GM21825 (cell line): ENCODE data around the gene ELN.
"Not testable (repeated sequence)": the region's sequence is repeated elsewhere in the genome, so short reads cannot be mapped to it uniquely, and the experiment has no call there.

ENCODE experiments used
- ATAC-seq: cut with Tn5 transposase; IDR thresholded peaks from one replicate; pipeline ENCODE4 v1.9.1; 2021; ENCODE audit warnings: mild to moderate bottlenecking, moderate library complexity; ENCODE audit not compliant: unreplicated experiment

ELN gene

GRCh38 chr7:74027683-74028320, at the start of gene ELN:
TSS of gene ELN (plus strand) at chr7:74028173. CDS start at chr7:74028188, 15 bp downstream.
- no peak for ATAC-seq

DNA sequence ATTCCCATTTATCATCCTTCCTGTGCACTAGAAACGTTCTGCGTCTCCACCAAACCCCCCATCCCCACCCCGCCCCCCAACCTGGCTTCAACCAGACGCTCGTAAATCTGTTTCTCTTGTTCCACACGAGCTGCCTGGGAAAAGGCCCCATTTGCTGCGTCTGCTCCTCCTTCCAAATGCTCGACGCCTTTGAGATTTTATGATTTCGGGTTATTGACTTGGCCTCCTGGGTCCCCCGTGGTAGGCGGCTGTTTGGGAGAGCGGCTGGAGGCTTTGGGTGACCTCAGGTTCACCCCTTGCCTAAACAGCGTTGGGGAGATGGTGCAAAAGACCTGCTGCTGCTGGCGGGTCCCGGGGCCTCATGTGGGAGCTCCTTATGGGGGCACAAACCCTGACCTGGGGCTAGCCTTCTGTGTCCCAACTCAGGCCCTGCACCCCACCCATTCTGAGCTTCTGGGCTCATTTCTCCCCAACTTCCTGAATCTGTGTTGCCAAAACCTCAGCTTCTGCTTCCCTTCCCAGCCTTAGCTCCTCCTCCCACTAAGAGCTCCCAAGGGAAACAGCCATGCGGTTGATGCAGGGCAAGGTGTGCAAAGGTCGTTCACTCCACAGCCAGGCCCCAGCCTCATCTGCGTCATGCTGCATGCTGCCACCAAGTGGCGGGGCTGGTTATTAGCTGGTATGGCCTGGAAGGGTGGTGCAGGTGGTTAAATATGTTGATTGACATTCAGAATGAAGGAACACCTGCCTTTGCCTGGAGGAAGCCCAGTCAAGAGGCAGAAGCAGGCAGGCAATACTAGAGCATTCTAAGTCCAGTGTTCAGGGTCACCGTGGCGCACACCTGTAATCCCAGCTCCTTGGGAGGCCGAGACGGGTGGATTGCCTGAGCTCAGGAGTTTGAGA, 49.1 kb upstream of the ELN start:
- ATAC-seq: no peak

GRCh38 chr7:73979656-73980055, 48.3 kb upstream of the ELN start:
- ATAC-seq: not testable (repeated sequence)

- no peak for ATAC-seq
Measured at GRCh38 chr7:73980206-73980605, 47.8 kb upstream of the ELN start.

DNA sequence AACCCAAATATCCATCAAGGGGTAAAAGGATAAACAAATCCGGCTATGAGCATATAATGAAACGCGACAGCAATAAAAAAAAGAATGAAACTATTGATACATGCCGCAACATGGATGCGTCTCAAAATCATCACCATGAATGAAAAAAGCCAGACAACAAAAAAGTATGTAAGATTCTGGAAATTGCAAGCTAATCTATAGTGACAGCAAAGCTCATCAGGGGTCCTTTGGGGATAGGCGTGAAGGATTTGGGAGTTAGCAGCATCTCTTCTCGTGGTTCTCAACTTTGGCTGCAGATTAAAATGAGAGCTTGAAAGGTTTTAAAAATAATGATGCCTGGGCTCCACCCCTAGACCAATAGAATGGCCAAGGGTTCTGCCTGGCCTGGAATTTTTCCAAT, 46.0 kb upstream of the ELN start:
- ATAC-seq: no peak

- no peak for ATAC-seq
Measured at GRCh38 chr7:73983437-73984164, 44.4 kb upstream of the ELN start.

- ATAC-seq: no peak
Measured at GRCh38 chr7:73984481-73985205, 43.3 kb upstream of the ELN start.

- ATAC-seq: no peak
Measured at GRCh38 chr7:73985737-73986141, 42.2 kb upstream of the ELN start.

- ATAC-seq: no peak
Measured at GRCh38 chr7:73986158-73986631, 41.8 kb upstream of the ELN start.

- ATAC-seq: no peak
Measured at GRCh38 chr7:73987298-73987697, 40.7 kb upstream of the ELN start.

GRCh38 chr7:73988197-73988596, 39.8 kb upstream of the ELN start:
- ATAC-seq: no peak

GRCh38 chr7:73991522-73992100, 36.4 kb upstream of the ELN start:
- no peak for ATAC-seq

DNA sequence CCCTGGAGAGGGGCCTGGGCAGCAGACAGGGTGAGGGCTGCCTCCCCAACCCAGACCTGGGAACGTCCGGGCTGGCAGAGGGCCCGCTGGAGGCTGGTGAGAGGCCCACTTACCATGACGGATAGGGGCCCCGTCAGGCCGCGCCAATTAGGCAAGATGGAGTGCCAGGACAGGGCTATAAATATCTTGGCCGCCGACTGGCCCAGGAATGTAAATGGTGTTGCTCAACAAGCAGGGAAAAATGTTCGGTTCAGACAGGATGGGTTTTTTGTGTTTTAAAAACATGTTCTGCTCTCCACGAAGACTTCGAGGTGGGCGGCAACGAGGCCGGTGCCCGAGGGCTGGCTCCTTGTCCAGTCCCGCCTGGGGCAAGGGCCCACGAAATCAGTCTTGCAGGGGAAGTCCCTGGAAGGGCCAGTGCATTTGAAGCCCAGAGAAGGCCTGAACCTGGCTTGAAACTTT, 35.8 kb upstream of the ELN start:
- no peak for ATAC-seq

DNA sequence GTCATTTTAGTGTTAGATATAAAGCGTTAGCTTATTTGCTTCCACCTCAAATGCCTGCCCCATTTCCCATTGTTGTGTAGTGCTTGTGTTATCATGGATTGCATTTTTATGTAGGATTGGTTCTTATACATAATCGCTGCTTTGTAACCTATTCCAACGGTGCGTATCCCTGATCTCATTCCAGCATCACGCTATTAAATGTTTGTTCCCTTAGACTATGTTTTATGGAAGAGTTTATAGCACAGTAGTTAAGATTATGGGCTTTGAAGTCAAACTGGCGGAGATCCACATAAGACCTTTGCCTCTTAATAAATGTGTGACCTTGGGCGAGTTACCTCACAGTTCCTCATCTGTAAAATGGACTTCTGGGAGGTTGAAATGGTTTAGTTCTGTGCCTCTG, 34.0 kb upstream of the ELN start:
- ATAC-seq: no peak

DNA sequence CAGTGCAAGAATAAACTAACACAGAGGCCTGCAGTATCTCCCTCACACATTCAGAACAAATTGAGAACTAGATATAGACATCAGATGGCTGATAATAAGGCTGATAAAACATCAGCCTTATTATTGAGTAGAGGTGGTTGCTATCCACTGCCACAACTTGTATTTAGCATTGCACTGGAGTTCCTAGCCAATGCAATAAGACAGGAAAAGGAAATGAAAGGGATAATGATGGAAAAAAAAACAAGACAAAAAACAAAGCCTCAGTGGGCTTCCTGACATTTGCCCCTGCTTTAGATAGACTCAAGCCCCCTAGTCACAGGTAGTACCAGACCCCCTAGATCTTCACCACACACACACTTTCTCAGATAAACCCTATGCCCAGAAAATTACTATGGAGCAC, 33.2 kb upstream of the ELN start:
- ATAC-seq: no peak

GRCh38 chr7:73995330-73995729, 32.6 kb upstream of the ELN start:
- no peak for ATAC-seq

DNA sequence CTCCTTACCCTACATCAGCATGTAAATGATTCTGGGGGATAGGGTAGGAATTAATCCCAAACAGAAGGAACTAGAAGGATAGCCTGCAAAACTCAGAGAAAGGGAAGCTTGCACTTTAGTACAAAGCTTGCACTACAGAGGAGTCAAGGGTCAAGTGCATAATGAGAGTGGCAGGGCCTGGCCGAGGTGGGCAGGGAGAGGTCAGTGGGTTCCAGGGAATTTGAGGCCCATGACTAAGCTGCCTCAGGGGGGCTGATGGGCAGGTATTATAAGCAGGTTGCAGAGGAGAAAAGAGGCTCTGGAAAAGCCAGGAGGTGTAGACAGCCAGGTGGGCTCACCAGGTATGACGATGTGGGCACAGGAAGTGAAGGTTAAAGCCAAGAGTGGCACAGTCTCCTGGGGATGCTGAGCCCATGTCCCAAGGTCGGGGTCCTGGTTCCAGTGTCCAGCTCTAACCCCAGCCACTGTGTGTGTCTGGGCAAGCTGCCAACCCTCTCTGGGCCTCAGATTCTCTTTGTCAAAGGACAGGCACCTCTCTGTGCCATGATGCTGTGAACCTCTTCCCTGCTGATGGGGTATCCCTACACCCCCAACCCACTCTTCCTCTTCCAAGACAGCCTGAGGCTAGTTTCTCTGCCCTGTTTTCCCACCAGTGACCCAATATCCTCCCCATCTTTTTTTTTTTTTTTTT, 32.0 kb upstream of the ELN start:
- no peak for ATAC-seq

DNA sequence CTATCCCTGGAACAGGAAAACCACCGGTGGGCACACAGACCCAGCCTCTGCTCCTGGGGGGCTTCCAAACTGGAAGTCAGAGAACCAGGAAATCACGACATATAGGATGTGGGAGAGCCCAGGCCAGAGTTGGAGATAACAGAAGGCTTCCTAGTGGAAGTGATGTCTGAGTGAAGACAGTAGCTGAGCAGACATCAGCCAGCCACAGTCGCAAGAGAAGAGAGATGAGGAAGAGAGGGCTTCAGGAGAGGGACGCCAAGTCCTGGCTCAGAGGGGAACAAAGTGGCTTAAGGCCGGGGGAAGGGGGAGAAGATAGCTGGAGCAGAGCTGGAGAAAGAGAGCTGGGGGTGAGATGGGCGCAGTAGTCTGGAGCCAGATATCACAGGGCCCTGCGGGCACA, 30.9 kb upstream of the ELN start:
- no peak for ATAC-seq

DNA sequence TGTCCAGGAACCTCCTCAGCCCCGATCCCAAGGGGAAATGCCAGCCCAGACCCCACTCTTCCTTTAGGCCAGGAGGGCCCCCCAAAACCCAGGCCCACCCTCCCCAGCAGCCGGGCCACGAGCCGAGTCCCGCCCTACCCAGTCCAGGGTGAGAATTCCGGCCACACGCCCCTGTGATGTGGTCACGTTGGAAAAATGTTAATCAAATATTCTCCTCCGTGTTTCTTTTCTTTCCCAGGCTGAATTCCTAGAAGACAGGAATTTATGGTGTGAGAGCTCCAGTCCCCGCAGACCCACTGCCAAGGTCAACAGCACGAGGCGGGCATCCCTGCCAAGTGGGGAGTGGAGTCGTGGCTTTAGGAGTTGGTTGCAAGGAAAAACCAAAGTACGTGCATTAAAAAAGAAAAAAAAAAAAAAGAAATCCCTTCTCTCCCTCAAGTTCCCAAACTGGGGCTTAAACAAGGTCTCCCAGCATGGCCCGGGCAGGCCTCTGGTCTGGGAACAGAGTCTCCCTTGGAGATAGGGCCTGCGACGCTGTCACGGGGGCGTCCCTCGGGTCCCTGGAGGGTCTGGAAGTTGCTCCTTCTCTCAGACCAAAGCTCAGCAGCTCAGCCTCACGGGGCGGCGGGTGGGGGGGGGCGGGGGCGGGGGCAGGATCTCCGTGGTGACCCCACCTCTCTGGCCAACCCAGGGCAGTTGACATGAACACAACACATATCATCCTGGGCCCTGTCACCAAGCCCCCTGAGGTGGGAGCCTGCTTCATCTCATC, 28.1 kb upstream of the ELN start:
- ATAC-seq: no peak
